ENCODE results near the gene HYAL4. TPM values are rescaled to one million over a fixed set of nuclear protein-coding genes. Genes with fewer than 3 reads are reported as not detected.

Gene HYAL4
- total RNA-seq, 1 experiment from 2014 or later: not detected

DNA sequence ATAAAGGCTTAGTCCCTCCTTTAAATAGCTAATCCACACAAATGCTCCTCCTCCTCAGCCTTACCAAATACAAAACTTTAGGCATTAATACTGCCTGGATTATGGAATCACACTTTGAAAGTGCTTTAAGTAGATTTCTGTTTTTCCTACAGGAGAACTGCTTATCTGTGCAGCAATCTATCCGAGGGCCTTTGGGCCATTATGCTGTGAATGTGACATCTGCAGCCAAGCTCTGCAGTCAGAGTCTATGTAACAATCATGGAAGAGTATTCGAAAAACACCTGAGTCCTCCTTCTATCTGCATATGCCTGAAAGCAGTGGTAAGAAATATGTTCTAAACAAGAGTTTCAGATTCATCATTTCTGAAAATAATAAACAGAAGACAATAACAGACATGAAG, 16.2 kb upstream of the HYAL4 start (continued):
- TF ChIP-seq, protein P1, sequence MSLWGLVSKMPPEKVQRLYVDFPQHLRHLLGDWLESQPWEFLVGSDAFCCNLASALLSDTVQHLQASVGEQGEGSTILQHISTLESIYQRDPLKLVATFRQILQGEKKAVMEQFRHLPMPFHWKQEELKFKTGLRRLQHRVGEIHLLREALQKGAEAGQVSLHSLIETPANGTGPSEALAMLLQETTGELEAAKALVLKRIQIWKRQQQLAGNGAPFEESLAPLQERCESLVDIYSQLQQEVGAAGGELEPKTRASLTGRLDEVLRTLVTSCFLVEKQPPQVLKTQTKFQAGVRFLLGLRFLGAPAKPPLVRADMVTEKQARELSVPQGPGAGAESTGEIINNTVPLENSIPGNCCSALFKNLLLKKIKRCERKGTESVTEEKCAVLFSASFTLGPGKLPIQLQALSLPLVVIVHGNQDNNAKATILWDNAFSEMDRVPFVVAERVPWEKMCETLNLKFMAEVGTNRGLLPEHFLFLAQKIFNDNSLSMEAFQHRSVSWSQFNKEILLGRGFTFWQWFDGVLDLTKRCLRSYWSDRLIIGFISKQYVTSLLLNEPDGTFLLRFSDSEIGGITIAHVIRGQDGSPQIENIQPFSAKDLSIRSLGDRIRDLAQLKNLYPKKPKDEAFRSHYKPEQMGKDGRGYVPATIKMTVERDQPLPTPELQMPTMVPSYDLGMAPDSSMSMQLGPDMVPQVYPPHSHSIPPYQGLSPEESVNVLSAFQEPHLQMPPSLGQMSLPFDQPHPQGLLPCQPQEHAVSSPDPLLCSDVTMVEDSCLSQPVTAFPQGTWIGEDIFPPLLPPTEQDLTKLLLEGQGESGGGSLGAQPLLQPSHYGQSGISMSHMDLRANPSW (CRISPR knock-in tag; conservative IDR thresholded peaks at IDR 0.05; ENCODE audit: low read depth): no peak
- no peak for TF ChIP-seq ELF4 (CRISPR knock-in tag; IDR thresholded peaks at IDR 0.05; ENCODE audit: low read depth)
- no peak for TF ChIP-seq ZNF263 (CRISPR knock-in tag; IDR thresholded peaks at IDR 0.05; ENCODE audit: low read depth)
- TF ChIP-seq, protein P2, sequence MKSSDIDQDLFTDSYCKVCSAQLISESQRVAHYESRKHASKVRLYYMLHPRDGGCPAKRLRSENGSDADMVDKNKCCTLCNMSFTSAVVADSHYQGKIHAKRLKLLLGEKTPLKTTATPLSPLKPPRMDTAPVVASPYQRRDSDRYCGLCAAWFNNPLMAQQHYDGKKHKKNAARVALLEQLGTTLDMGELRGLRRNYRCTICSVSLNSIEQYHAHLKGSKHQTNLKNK (CRISPR knock-in tag; IDR thresholded peaks at IDR 0.05): no peak
- TF ChIP-seq, protein P3, sequence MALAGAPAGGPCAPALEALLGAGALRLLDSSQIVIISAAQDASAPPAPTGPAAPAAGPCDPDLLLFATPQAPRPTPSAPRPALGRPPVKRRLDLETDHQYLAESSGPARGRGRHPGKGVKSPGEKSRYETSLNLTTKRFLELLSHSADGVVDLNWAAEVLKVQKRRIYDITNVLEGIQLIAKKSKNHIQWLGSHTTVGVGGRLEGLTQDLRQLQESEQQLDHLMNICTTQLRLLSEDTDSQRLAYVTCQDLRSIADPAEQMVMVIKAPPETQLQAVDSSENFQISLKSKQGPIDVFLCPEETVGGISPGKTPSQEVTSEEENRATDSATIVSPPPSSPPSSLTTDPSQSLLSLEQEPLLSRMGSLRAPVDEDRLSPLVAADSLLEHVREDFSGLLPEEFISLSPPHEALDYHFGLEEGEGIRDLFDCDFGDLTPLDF (CRISPR knock-in tag; IDR thresholded peaks at IDR 0.05): no peak
- no peak for TF ChIP-seq SP1 (CRISPR knock-in tag; conservative IDR thresholded peaks at IDR 0.05)

DNA sequence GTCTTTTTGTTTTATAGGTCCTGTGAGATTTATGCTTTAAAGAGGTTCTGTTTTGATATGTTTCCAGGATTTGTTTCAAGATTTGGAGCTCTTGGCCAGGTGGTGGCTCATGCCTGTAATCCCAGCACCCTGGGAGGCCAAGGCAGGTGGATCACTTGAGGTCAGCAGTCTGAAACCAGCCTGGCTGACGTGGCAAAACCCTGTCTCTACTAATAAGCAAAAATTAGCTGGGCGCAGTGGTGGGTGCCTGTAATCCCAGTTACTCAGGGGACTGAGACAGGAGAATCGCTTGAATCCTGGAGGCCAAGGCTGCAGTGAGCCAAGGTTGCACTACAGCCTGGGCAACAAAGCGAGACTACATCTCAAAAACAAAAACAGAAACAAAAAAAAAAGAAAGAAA, 8.3 kb upstream of the HYAL4 start:
- H3K4me1 Mint-ChIP-seq: peaks cover 4% of the 10 kb centered on the region; the same call in 1 of the 2 replicates
- H3K27me3 Mint-ChIP-seq (ENCODE audit: low read depth): no peaks in the 10 kb centered on the region; the same call in 1 of the 2 replicates
- DNase-seq (ENCODE audit: low spot score) (no peak), ATAC-seq (no peak)
- no peak overlapping the region for H3K27ac Mint-ChIP-seq
- ChIA-PET POLR2A (no interaction called here), CTCF (no interaction called here)
- H3K4me3 Mint-ChIP-seq: no peak overlapping the region
- peaks cover 13% of the 10 kb centered on the region for H3K9me3 Mint-ChIP-seq
- H3K36me3 Mint-ChIP-seq: peaks cover 9% of the 10 kb centered on the region; the same call in 1 of the 2 replicates
- TF ChIP-seq ELF4 (CRISPR knock-in tag; IDR thresholded peaks at IDR 0.05; ENCODE audit: low read depth): no peak
- no peak for TF ChIP-seq SP1 (CRISPR knock-in tag; conservative IDR thresholded peaks at IDR 0.05)
- TF ChIP-seq, protein P4, sequence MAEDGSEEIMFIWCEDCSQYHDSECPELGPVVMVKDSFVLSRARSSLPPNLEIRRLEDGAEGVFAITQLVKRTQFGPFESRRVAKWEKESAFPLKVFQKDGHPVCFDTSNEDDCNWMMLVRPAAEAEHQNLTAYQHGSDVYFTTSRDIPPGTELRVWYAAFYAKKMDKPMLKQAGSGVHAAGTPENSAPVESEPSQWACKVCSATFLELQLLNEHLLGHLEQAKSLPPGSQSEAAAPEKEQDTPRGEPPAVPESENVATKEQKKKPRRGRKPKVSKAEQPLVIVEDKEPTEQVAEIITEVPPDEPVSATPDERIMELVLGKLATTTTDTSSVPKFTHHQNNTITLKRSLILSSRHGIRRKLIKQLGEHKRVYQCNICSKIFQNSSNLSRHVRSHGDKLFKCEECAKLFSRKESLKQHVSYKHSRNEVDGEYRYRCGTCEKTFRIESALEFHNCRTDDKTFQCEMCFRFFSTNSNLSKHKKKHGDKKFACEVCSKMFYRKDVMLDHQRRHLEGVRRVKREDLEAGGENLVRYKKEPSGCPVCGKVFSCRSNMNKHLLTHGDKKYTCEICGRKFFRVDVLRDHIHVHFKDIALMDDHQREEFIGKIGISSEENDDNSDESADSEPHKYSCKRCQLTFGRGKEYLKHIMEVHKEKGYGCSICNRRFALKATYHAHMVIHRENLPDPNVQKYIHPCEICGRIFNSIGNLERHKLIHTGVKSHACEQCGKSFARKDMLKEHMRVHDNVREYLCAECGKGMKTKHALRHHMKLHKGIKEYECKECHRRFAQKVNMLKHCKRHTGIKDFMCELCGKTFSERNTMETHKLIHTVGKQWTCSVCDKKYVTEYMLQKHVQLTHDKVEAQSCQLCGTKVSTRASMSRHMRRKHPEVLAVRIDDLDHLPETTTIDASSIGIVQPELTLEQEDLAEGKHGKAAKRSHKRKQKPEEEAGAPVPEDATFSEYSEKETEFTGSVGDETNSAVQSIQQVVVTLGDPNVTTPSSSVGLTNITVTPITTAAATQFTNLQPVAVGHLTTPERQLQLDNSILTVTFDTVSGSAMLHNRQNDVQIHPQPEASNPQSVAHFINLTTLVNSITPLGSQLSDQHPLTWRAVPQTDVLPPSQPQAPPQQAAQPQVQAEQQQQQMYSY (CRISPR knock-in tag; IDR thresholded peaks at IDR 0.05): no peak
- no peak for TF ChIP-seq NR2C2 (CRISPR knock-in tag; IDR thresholded peaks at IDR 0.05)
- no peak for TF ChIP-seq SMAD3 (CRISPR knock-in tag; IDR thresholded peaks at IDR 0.05; ENCODE audit: borderline replicate concordance)
- TF ChIP-seq, protein P5, sequence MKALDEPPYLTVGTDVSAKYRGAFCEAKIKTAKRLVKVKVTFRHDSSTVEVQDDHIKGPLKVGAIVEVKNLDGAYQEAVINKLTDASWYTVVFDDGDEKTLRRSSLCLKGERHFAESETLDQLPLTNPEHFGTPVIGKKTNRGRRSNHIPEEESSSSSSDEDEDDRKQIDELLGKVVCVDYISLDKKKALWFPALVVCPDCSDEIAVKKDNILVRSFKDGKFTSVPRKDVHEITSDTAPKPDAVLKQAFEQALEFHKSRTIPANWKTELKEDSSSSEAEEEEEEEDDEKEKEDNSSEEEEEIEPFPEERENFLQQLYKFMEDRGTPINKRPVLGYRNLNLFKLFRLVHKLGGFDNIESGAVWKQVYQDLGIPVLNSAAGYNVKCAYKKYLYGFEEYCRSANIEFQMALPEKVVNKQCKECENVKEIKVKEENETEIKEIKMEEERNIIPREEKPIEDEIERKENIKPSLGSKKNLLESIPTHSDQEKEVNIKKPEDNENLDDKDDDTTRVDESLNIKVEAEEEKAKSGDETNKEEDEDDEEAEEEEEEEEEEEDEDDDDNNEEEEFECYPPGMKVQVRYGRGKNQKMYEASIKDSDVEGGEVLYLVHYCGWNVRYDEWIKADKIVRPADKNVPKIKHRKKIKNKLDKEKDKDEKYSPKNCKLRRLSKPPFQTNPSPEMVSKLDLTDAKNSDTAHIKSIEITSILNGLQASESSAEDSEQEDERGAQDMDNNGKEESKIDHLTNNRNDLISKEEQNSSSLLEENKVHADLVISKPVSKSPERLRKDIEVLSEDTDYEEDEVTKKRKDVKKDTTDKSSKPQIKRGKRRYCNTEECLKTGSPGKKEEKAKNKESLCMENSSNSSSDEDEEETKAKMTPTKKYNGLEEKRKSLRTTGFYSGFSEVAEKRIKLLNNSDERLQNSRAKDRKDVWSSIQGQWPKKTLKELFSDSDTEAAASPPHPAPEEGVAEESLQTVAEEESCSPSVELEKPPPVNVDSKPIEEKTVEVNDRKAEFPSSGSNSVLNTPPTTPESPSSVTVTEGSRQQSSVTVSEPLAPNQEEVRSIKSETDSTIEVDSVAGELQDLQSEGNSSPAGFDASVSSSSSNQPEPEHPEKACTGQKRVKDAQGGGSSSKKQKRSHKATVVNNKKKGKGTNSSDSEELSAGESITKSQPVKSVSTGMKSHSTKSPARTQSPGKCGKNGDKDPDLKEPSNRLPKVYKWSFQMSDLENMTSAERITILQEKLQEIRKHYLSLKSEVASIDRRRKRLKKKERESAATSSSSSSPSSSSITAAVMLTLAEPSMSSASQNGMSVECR (CRISPR knock-in tag; IDR thresholded peaks at IDR 0.05; ENCODE audit: borderline replicate concordance): no peak
- no peak for TF ChIP-seq MYBL2 (CRISPR knock-in tag; IDR thresholded peaks at IDR 0.05)
- TF ChIP-seq, protein P3 (CRISPR knock-in tag; IDR thresholded peaks at IDR 0.05): no peak
- TF ChIP-seq, protein P6, sequence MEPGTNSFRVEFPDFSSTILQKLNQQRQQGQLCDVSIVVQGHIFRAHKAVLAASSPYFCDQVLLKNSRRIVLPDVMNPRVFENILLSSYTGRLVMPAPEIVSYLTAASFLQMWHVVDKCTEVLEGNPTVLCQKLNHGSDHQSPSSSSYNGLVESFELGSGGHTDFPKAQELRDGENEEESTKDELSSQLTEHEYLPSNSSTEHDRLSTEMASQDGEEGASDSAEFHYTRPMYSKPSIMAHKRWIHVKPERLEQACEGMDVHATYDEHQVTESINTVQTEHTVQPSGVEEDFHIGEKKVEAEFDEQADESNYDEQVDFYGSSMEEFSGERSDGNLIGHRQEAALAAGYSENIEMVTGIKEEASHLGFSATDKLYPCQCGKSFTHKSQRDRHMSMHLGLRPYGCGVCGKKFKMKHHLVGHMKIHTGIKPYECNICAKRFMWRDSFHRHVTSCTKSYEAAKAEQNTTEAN (CRISPR knock-in tag; IDR thresholded peaks at IDR 0.05): no peak
- no peak for TF ChIP-seq HMGA2 (CRISPR knock-in tag; IDR thresholded peaks at IDR 0.05)
- TF ChIP-seq, protein P7, sequence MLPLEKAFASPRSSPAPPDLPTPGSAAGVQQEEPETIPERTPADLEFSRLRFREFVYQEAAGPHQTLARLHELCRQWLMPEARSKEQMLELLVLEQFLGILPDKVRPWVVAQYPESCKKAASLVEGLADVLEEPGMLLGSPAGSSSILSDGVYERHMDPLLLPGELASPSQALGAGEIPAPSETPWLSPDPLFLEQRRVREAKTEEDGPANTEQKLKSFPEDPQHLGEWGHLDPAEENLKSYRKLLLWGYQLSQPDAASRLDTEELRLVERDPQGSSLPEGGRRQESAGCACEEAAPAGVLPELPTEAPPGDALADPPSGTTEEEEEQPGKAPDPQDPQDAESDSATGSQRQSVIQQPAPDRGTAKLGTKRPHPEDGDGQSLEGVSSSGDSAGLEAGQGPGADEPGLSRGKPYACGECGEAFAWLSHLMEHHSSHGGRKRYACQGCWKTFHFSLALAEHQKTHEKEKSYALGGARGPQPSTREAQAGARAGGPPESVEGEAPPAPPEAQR (CRISPR knock-in tag; IDR thresholded peaks at IDR 0.05): no peak
- TF ChIP-seq ZNF263 (CRISPR knock-in tag; IDR thresholded peaks at IDR 0.05; ENCODE audit: low read depth): no peak
- no peak for TF ChIP-seq GRHL2 (CRISPR knock-in tag; IDR thresholded peaks at IDR 0.05; ENCODE audit: insufficient replicate concordance, severe bottlenecking)
- TF ChIP-seq SMAD4 (CRISPR knock-in tag; IDR thresholded peaks at IDR 0.05): no peak
- TF ChIP-seq RELA (CRISPR knock-in tag; IDR thresholded peaks at IDR 0.05; ENCODE audit: borderline replicate concordance): no peak

Data from WTC11 (cell line).